SK-N-SH treated with all-trans-retinoic acid at 6 μM for 48 hours (cell line): Measurements from ENCODE around the gene MIEF2.

Source experiments
- CREB5 ChIP-seq: fragments of 250-450 bp; sonication (Bioruptor Pico); IDR thresholded peaks from 2 replicates; pipeline ENCODE4 v1.5.1; 2020; ENCODE audit warnings: low read depth, mild to moderate bottlenecking, moderate library complexity
- CSDC2 ChIP-seq: fragments of 250-450 bp; sonication (Bioruptor Pico); IDR thresholded peaks from 2 replicates; pipeline ENCODE4 v1.5.0; 2020; ENCODE audit warnings: mild to moderate bottlenecking, moderate library complexity
- ZC3H10 ChIP-seq: fragments of 250-450 bp; sonication (Bioruptor Pico); IDR thresholded peaks from 2 replicates; pipeline ENCODE4 v1.5.1; 2021; ENCODE audit warnings: mild to moderate bottlenecking, moderate library complexity
- ZFP3 ChIP-seq: fragments of 250-450 bp; sonication (Bioruptor Pico); IDR thresholded peaks from 2 replicates; pipeline ENCODE4 v1.5.0; 2020; ENCODE audit warnings: mild to moderate bottlenecking, moderate library complexity

- no peak for TF ChIP-seq CREB5 (CRISPR knock-in tag)
- no peak for TF ChIP-seq ZC3H10
- TF ChIP-seq CSDC2 (CRISPR knock-in tag), result no peak
- TF ChIP-seq ZFP3 (CRISPR knock-in tag), result no peak
Observed at GRCh38 chr17:18229254-18229653, 31.2 kb upstream of the MIEF2 start.
